IPS-20b (cell line): Measurements from ENCODE around the gene TBP.

Experiments used
- H3K27ac ChIP-seq: one replicate; pipeline ENCODE4 v1.5.1; 2013; ENCODE audit warnings: low read length
- H3K27me3 ChIP-seq: 2 replicates; pipeline ENCODE4 v1.6.1; 2013; ENCODE audit warnings: mild to moderate bottlenecking, low read length, inconsistent platforms; ENCODE audit not compliant: insufficient read depth
- H3K36me3 ChIP-seq: 2 replicates; pipeline ENCODE4 v1.6.1; 2013; ENCODE audit warnings: low read depth, mild to moderate bottlenecking, inconsistent platforms, low read length, moderate library complexity; ENCODE audit not compliant: insufficient read depth
- H3K4me1 ChIP-seq: 2 replicates; pipeline ENCODE4 v1.6.1; 2013; ENCODE audit warnings: mild to moderate bottlenecking, control low read depth, inconsistent platforms, low read length, moderate library complexity; ENCODE audit not compliant: insufficient read depth
- H3K4me3 ChIP-seq: 2 replicates; pipeline ENCODE4 v1.5.1; 2013; ENCODE audit warnings: mild to moderate bottlenecking, low read length, inconsistent platforms
- H3K9ac ChIP-seq: 2 replicates; pipeline ENCODE4 v1.6.1; 2013; ENCODE audit warnings: low read depth, mild to moderate bottlenecking, inconsistent platforms, low read length, moderate library complexity
- H3K9me3 ChIP-seq: 2 replicates; pipeline ENCODE4 v1.6.1; 2013; ENCODE audit warnings: mild to moderate bottlenecking, low read depth, low read length, inconsistent platforms; ENCODE audit not compliant: insufficient read depth

TBP gene

GRCh38 chr6:170537329-170537728 is 16.8 kb upstream of the TBP start:
- no peaks in the 10 kb centered on the region for H3K27me3 ChIP-seq
- H3K9ac ChIP-seq, result no peak overlapping the region
- H3K4me1 ChIP-seq, result no peaks in the 10 kb centered on the region
- H3K9me3 ChIP-seq, result no peaks in the 10 kb centered on the region
- H3K4me3 ChIP-seq, result no peak overlapping the region
- H3K27ac ChIP-seq, result no peak overlapping the region
- peaks cover 97% of the 10 kb centered on the region for H3K36me3 ChIP-seq

GRCh38 chr6:170542031-170542719 is 12.0 kb upstream of the TBP start:
- Histone ChIP-seq H3K4me1 (no peaks in the 10 kb centered on the region), H3K27ac (no peak overlapping the region), H3K36me3 (peaks cover 100% of the 10 kb centered on the region), H3K4me3 (no peak overlapping the region), H3K9ac (no peak overlapping the region), H3K9me3 (no peaks in the 10 kb centered on the region), H3K27me3 (no peaks in the 10 kb centered on the region)

DNA sequence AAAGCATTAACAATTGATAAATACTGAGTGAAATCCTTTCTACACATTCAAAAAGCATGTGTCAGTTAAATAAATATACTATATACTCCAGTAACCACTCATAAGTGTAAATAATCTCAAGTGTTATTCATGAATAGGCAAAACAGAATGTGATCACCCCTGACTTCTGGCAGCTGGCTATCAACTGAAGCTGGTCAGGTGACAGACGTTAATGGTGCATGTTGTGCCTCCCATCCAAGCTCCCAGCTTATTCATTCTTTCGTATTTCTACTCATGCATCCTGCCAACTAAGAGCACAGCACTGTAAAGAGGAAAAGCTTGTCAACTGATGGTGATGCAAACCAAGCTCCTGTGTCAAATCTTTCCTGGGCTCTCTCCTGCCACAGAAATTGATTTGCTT is 8.8 kb upstream of the TBP start:
- H3K27me3 ChIP-seq, result no peaks in the 10 kb centered on the region
- peaks cover 100% of the 10 kb centered on the region for H3K36me3 ChIP-seq
- H3K9me3 ChIP-seq, result no peaks in the 10 kb centered on the region
- no peaks in the 10 kb centered on the region for H3K4me1 ChIP-seq
- no peak overlapping the region for H3K9ac ChIP-seq
- no peak overlapping the region for H3K27ac ChIP-seq
- H3K4me3 ChIP-seq, result no peak overlapping the region

- H3K27me3 ChIP-seq, result no peaks in the 10 kb centered on the region
- H3K36me3 ChIP-seq, result peaks cover 35% of the 10 kb centered on the region
- no peaks in the 10 kb centered on the region for H3K9me3 ChIP-seq
- H3K4me3 ChIP-seq, result peak within 1 kb of the TSS; percentile 89
- H3K4me1 ChIP-seq, result peaks cover 12% of the 10 kb centered on the region
- peak within 1 kb of the TSS; percentile 56 for H3K27ac ChIP-seq
- peak within 1 kb of the TSS; percentile 92 for H3K9ac ChIP-seq
Measured at GRCh38 chr6:170552765-170553533, 1.2 kb upstream of the TBP start, which contains the start of gene PSMB1. TSS of gene PSMB1 (minus strand) at chr6:170553307. CDS start at chr6:170553242, 65 bp downstream.

GRCh38 chr6:170553534-170554012 is 596 bp upstream of the TBP start:
- H3K36me3 ChIP-seq, result peaks cover 34% of the 10 kb centered on the region
- H3K4me3 ChIP-seq, result peak overlapping the region; percentile 89
- H3K4me1 ChIP-seq, result peaks cover 12% of the 10 kb centered on the region
- H3K27ac ChIP-seq, result no peak overlapping the region
- no peaks in the 10 kb centered on the region for H3K27me3 ChIP-seq
- H3K9ac ChIP-seq, result peak overlapping the region; percentile 92; the same call in 1 of the 2 replicates
- H3K9me3 ChIP-seq, result no peaks in the 10 kb centered on the region

DNA sequence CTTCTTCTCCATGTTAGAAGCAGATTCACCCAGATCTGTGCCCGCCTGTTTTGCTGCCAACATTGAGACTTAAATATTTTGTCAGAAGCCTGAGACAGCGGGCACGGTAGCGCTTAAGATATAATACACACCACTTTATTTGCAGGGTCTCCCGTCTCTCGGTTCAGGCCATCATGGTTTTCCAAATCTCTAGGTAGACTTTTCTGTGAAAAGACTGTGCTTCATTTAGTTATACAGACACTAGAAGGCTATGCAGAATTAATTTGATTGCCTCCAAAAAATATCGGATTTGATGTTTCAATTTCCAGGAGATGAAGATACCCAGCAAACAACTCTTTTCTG is 598 bp downstream of the TBP start:
- H3K27ac ChIP-seq, result no peak overlapping the region
- H3K36me3 ChIP-seq, result peaks cover 29% of the 10 kb centered on the region
- no peaks in the 10 kb centered on the region for H3K9me3 ChIP-seq
- peaks cover 12% of the 10 kb centered on the region for H3K4me1 ChIP-seq
- H3K4me3 ChIP-seq, result peak overlapping the region; percentile 89
- peak overlapping the region; percentile 91; the same call in 1 of the 2 replicates for H3K9ac ChIP-seq
- H3K27me3 ChIP-seq, result no peaks in the 10 kb centered on the region

DNA sequence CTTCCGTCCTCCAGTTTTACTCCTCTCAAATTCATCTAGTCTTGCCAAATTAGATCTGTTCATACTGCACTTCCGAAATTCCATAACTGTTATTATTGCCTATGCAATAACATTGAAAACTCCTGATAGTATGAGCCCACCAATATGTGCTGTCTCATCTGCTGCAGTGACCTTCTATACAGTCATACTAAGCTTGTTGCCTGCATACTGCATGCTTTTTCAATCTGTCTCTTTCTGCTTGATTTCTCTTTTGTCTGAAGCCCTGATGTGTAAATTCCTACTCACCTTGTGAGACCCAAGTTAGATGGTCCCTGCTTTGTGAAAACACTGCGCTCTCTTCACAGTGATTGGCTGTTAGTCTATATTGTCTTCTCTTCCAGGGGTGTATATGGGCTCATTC is 1.1 kb downstream of the TBP start:
- Histone ChIP-seq H3K36me3 (peaks cover 25% of the 10 kb centered on the region), H3K4me1 (peaks cover 12% of the 10 kb centered on the region), H3K27ac (no peak overlapping the region), H3K4me3 (peak overlapping the region; percentile 89), H3K9ac (peak overlapping the region; percentile 91; the same call in 1 of the 2 replicates), H3K27me3 (no peaks in the 10 kb centered on the region), H3K9me3 (no peaks in the 10 kb centered on the region)

- Histone ChIP-seq H3K36me3 (peaks cover 73% of the 10 kb centered on the region), H3K27ac (no peak overlapping the region), H3K27me3 (no peaks in the 10 kb centered on the region), H3K9me3 (no peaks in the 10 kb centered on the region), H3K4me3 (no peak overlapping the region), H3K4me1 (no peaks in the 10 kb centered on the region), H3K9ac (no peak overlapping the region)
Measured at GRCh38 chr6:170561555-170561954, 7.4 kb downstream of the TBP start.

- Histone ChIP-seq H3K36me3 (peaks cover 82% of the 10 kb centered on the region), H3K9ac (no peak overlapping the region), H3K4me3 (no peak overlapping the region), H3K4me1 (no peaks in the 10 kb centered on the region), H3K27me3 (no peaks in the 10 kb centered on the region), H3K27ac (no peak overlapping the region), H3K9me3 (no peaks in the 10 kb centered on the region)
Measured at GRCh38 chr6:170564936-170565530, 10.9 kb downstream of the TBP start.

DNA sequence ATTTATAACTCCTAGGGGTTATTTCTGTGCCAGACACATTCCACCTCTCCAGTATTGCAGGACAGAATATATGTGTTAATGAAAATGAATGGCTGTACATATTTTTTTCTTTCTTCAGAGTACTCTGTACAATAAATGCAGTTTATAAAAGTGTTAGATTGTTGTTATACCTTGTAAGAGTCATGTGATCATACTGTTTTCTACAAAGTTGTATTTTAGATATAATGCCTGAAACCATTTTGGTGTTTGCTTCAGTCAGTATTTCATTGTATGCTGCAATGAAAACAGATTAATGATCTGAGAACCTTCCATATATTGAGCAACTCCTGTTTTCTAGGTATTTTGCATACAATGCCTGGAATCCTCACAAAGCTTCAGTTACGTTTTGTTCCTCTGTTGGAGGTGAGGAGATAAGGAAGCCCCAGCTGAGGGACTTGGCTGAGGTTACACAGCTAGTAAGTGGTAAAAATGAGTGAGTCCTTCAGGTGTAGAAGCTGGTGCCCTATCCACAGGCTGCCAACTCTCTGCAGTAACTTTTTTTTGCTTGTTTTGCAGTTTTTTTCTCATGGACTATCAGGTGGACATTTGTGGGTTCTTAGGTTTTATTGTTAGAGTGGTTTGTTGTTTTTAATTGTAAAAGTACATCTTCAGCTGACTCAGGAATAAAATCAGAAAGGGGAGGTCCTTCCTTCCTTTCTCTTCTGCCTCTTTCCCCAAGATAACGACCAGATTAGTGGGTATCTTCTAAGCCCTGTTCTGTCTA is 18.7 kb downstream of the TBP start:
- peaks cover 91% of the 10 kb centered on the region for H3K36me3 ChIP-seq
- H3K27ac ChIP-seq, result no peak overlapping the region
- no peaks in the 10 kb centered on the region for H3K9me3 ChIP-seq
- no peak overlapping the region for H3K9ac ChIP-seq
- H3K27me3 ChIP-seq, result no peaks in the 10 kb centered on the region
- H3K4me1 ChIP-seq, result no peaks in the 10 kb centered on the region
- H3K4me3 ChIP-seq, result no peak overlapping the region

- H3K27me3 ChIP-seq, result no peaks in the 10 kb centered on the region
- no peak overlapping the region for H3K4me3 ChIP-seq
- no peaks in the 10 kb centered on the region for H3K9me3 ChIP-seq
- H3K36me3 ChIP-seq, result peaks cover 94% of the 10 kb centered on the region
- H3K9ac ChIP-seq, result no peak overlapping the region
- no peak overlapping the region for H3K27ac ChIP-seq
- H3K4me1 ChIP-seq, result no peaks in the 10 kb centered on the region
Measured at GRCh38 chr6:170575250-170575649, 21.1 kb downstream of the TBP start.
